Measurements from ENCODE around the gene PLCL1.

GRCh38 chr2:197846128-197846527 lies 41.7 kb downstream of the PLCL1 start:
- TF ChIP-seq CTCF (IDR thresholded peaks at IDR 0.05) (no peak), POLR2A (IDR thresholded peaks at IDR 0.05) (no peak)
